HG02571 (cell line): Measurements from ENCODE around the gene OR51D1.

ENCODE experiments used
- ATAC-seq: cut with Tn5 transposase; IDR thresholded peaks from one replicate; pipeline ENCODE4 v1.9.1; 2021; ENCODE audit warnings: mild to moderate bottlenecking, moderate library complexity; ENCODE audit not compliant: unreplicated experiment

The OR51D1 gene

DNA sequence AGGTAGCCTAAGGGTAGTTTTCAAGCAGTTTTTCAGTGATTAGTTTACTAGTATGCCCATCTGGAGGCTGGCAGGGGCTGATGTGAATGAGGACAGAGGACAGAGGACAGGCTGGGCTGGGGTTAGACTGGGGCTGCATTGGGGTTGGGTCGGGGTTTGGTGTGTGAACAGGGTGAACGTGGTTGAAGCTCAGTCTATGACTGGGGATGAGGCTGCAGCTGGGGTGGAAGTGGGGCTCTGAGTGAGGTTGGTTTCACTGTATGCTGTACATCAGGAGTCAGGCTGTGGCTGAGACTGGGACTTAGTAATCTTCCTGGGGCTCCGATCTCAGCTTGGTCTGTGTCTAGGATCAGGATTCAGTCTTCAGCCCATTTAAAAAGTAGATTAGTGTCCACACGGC is 7.0 kb downstream of the OR51D1 start:
- no peak for ATAC-seq

DNA sequence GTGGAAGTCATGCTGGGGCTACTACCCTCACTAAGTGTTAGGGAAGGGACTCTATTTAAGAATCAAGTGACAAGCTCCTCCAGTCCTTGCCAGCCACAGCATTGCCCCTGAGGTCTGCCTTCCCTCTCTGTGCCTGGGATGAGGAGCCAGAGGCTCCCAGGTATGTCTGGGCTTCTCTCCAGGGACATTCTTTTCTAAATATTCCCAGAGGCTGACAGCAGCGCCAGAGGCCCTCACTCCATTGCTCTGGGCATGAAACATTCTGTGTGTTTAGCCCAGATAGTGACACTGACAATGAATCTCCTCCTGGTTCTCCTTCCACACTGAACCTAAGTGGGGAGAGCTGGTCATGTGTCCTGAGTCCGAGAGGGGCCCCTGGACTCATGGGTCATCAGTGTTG is 8.7 kb downstream of the OR51D1 start:
- no peak for ATAC-seq

DNA sequence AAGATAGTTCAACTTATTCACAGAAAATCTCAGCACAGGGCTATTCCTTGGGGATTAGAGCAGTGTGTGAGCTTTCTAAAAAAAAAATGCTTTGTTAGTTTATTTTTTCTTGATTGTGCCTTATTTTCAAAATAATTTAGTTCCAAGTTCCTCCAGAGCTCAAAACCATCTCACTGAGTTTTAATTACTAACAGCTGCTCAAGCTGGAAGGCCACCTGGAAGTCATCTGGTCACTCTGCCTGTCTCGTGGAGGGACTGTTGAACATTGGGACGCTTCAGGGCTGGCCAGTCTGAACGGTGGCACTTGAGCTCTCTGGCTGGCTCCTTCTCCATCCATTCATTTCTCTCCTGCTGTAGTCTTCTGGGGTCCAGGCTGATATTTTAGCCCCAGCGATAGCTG is 10.5 kb downstream of the OR51D1 start:
- ATAC-seq: no peak

DNA sequence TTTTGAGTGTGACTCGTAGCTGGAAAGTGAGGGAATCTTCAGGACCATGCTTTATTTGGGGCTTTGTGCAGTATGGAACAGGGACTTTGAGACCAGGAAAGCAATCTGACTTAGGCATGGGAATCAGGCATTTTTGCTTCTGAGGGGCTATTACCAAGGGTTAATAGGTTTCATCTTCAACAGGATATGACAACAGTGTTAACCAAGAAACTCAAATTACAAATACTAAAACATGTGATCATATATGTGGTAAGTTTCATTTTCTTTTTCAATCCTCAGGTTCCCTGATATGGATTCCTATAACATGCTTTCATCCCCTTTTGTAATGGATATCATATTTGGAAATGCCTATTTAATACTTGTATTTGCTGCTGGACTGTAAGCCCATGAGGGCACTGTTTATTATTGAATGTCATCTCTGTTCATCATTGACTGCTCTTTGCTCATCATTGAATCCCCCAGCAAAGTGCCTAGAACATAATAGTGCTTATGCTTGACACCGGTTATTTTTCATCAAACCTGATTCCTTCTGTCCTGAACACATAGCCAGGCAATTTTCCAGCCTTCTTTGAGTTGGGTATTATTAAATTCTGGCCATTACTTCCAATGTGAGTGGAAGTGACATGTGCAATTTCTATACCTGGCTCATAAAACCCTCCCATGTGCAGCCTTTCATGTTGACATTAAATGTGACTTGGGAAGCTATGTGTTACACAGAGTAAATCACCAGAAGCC is 17.5 kb downstream of the OR51D1 start:
- no peak for ATAC-seq

DNA sequence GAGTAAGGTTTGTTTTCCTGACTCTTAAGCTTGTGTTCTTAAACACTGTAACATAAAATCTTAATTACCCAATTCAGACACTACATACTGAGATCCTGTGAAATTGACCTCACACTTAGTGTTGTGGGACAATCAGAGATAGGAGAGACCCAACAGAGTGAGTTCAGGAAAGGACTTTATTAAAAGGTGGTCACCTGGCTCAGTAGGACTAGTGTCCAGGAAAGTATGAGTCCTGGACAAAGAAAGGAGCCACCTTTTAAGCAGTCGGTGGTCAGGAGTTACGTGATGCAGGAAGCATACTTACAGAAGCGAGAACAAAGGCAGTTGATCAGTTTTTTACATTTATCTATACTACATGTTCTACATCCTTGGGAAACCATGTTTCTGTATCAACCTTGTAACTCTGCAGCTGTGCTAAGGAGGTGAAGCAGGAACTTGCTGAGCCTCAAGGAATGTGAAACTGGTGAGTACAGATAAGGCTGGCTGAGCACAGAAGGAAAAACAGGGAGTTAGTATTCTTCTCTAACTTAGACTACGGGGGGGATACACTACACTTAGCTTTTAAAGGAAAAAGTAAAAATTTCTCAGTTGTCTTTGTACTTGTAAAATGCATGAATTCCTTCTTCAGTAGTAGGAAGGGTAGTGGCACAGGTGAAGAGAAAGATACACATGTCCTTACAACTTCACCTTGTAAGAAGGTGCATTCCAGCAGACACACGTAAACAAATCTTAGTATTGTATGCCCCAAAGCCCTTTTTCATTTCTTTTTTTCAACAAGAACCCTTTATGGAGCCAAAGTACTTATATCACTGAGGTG is 21.6 kb downstream of the OR51D1 start:
- ATAC-seq: no peak

DNA sequence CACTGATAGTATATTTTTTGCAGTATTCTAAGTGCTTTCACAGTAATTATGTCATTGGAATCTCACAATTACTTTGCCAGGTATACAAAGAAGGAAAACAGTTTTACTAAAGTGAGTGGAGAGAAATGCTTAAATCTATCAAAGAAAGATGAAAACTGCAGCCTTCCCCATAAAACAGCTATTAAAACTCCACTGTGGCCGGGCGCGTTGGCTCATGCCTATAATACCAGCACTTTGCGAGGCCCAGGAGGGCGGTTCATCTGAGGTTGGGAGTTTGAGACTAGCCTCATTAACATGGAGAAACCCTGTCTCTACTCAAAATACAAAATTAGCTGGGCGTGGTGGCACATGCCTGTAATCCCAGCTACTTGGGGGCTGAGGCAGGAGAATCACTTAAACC is 25.6 kb downstream of the OR51D1 start:
- ATAC-seq: no peak

DNA sequence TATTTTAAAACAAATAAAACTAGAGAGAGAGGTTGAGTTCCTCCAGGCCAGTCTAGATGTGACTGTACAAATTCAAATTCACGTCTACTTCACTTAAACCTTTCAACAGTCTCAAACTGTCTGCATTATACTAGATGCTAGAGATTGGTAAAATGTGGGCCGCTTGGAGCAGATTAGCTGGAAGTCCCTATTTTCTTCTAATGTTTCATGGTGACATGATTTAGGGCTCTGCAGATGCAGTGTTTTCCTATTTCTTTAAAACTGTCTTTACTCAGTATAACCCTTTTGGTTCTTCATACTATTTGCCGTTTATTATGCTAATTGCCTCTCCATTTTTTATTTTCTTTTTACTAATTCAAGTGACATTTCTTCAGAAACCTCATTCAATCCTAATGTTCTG is 26.9 kb downstream of the OR51D1 start:
- no peak for ATAC-seq

DNA sequence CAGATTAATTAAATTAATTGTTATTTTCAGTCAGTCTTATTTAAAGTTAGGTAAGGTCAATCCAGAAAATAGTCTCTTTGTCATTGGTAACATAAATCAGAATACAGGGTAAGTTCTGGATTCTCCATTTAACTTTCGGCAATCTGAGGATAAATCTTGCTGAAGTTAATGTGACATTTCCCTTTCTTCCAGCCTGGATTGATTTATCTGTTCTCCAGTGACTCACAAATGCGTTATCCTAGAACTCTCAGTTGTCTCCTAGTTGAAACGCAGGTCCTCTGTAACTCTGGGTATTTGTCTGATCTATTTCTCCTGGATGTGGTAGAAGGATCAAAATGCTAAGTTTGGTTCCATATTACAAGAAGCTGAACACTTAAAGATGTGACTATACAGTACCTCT is 27.5 kb downstream of the OR51D1 start:
- ATAC-seq: no peak

DNA sequence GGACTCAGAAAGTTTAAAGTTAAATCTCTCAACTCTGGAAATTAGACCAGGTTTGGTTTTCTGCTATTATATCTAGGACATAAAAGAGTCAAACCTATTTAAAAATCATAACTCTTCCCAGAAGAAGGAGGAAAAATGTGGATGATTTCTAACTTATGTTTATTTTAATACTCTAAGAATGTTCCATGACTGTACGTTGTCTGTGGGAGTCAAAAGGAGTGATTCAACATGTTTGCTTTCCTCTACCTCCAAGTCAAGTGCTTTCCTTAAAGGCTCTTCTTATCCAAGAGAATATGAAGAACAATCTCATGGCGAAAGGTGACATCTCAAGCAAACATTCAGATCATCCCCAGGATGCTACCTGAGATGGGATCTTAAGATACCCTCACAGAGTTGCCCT is 28.1 kb downstream of the OR51D1 start:
- no peak for ATAC-seq

DNA sequence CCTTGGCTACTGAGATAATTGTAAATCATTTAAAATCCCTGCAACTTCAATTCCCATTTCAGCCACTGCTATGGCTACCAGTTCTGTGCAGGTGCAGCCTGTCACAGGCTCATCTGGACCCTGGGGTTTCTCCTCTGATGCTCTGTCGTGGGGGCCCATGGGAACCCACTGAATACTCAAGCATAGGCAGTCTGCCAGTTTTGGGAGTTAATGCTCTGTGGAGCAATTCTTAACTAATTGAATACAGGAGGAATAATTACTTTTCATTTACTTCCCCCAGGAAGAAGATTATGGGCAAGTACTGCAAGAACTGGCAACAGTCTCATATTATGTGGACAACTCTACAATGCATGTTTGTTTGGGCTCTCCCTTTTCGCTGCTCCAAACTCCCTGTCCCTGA is 34.5 kb downstream of the OR51D1 start:
- no peak for ATAC-seq

DNA sequence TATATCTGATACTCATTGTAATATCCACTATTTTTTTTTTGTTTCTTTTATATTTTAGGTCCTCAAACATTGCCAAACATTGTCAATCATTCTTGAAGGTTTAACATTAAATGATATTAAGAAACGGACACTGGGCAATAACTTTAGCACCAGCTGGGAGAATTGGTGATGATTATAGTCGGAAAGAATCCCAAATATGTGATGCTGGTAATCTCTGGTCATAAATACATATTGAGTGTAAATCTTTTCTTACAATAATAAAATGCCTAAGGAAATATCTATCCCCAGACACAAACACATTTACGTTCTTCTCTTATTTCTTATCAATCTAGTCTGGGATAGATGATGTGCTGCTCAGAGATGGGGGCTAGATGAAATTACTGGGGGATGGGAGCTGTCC is 35.2 kb downstream of the OR51D1 start:
- ATAC-seq: no peak

DNA sequence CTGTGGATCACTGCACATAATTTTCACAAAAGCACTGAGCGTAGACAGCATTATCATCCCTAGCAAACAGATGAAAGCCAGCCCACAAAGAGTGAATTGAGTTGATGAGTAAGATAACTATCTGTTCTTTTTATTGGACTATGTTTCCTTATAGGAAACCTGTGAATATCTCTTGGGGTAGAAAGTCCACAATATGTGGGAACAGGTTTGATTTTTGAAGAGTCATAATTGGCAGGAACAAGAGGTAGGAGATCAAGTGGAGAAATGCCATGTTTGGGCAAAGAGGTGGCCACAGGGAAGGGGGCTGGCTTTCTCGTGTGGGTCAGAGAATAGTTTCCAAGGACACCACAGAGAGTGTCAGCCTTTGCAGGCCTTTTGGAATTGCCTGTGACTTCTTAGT is 36.5 kb downstream of the OR51D1 start:
- ATAC-seq: no peak

DNA sequence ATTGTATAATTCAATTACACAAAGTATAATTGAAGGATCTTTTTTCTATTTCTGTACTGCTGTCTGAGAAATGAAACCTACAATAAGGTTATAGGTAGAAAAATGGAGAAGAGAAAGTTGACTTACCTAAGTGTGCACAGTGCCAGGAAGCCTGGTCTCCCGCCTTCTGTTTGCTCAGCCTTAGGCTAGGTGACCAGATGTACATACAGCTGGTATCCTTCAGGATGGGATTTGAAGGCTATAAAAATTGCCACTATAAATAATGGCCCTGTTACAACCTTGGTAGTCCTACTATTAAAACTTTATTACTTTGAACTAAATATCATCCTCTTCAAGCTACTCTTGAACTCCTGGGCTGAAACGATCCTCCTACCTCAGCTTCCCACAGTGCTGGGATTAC is 40.7 kb downstream of the OR51D1 start:
- ATAC-seq: no peak

DNA sequence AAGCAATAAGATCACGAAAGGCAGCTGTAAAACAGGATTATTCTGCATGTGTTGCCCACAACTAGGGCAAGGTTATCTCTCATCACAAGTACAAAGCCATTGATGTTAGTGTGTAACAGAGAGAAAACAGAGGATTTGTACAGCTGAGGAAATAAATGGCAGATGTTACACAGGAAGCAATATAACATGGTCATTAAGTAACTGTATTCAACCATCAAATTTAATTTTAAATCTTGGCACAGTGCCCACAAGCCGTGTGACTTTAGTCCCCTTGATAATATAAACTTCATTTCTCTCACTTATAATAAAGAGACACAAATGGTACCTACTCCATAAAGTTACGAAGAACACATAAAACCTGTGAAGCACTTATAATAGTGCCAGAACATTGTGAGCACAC is 43.1 kb downstream of the OR51D1 start:
- ATAC-seq: no peak

DNA sequence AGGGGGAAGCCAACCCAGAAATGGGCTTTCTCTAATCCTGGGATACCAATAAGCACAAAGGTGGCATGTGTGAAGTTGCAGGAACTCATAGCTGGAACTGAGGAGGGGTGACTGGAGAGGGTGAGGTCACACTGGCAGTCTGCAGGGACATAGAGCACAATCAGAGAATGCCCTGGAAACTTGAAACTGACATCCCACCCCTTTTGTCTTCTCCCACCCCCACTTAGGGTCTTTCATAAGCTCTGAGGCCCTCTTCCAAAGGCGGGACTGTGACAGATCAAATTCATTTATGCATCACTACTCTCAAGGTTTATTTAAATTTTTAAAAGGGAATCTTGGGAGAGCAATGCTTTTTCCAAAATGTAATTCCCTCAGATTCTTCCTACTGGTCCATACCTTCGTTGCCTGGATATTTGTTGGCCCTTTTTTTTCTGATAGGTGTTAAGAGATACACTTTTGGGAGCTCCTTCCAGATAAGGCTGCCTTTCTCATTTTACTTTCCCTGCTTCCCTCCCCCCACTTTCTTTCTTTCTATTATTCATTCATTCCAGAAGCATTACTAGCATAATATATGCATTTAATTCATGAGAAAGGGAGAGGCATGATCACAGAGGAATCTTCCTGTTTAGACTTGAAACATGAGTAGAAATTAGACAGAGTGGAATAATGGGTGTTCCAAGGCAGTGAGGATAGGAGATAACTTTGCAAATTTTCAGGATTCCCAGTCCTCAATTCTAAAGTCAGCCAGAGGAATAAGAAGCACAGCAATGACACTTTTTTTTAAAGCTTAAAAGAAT is 45.5 kb downstream of the OR51D1 start:
- ATAC-seq: no peak

DNA sequence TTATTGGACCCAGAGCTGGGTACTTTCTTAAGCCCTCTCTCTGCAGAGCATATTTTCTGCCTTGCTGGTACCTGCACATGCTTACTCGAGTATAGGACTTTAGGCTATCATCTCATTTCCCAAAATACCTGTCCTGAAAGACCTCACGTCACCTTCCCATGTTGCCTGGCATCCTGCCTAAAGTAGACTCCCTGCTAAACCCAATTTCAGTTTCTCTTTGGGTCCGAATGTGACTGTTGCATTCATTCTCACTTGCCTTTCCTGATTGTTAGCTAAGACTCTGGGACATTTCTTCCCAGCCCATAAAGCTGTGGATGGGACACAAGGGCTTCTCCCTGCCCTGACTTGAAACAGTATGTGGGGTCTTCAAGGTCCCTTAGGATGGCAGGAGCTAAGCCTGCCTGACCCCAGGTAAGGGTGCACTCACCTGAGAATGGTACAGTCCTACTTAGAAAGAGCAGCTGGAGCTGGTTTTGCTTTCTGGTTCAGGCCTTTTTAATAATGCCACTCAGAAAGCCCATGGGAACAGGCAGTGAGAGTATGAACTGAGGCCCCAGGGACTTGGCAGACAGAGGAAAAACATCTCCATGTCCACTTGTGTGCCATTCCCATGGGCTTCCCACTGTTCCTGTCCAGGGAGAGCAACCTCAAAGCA is 47.5 kb downstream of the OR51D1 start:
- no peak for ATAC-seq
